Testis (tissue), 2 donors: Measurements from ENCODE around the gene ANO1.

Experiments used
- CTCF ChIP-seq, 3 experiments: fragments of 450-650 bp in 2 of 3; fragments of 200-600 bp in 1 of 3; sonication (generic) in 1 of 3; IDR thresholded peaks; one replicate each; pipeline ENCODE4 v1.5.1; 2016 to 2019; ENCODE audit warnings: antibody characterized with exemption in 3 of 3, mild to moderate bottlenecking in 2 of 3, moderate library complexity in 1 of 3
- POLR2A ChIP-seq: fragments of 450-650 bp; IDR thresholded peaks from one replicate; pipeline ENCODE4 v1.6.1; 2017; ENCODE audit warnings: antibody characterized with exemption, mild to moderate bottlenecking, moderate library complexity

DNA sequence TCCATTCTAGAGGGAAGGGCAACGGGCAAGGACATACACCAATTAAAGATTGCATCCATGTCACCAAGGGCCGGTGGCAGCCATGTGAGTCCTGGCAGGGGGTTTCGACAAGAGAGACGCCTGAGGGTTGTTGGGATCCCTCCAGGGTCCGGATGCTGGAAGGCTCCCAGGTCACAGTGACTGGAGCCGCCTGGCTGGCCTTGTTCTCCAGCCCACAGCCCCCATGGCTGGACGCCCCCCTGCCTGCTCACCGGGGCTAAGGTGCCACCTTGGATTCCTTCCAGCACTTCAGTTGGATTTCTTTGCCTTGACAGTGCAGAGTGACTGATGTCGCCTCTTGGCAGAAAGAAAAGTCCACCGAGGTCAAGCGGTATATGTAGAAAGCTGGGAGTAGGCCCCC is 42.6 kb downstream of the ANO1 start:
- TF ChIP-seq CTCF (IDR thresholded peaks at IDR 0.05) (no peak), POLR2A (no peak)
